GM19193 (cell line): ENCODE measurements around the gene UNC13A.

ENCODE experiments used
- POLR2A ChIP-seq: IDR thresholded peaks from 4 replicates; pipeline ENCODE4 v1.6.1; 2011; ENCODE audit not compliant: insufficient read depth, insufficient read length; ENCODE audit errors: extremely low read depth

Gene UNC13A

GRCh38 chr19:17655751-17656472 lies 32.2 kb downstream of the UNC13A start:
- no peak for TF ChIP-seq POLR2A

GRCh38 chr19:17654993-17655392 lies 33.2 kb downstream of the UNC13A start:
- TF ChIP-seq POLR2A: no peak

- TF ChIP-seq POLR2A: no peak
These were observed 35.5 kb downstream of the UNC13A start for GRCh38 chr19:17652627-17653026.

GRCh38 chr19:17648786-17649185 lies 39.4 kb downstream of the UNC13A start:
- TF ChIP-seq POLR2A: no peak

GRCh38 chr19:17648097-17648660 lies 40.0 kb downstream of the UNC13A start:
- no peak for TF ChIP-seq POLR2A

GRCh38 chr19:17647071-17648020 lies 40.8 kb downstream of the UNC13A start:
- no peak for TF ChIP-seq POLR2A

GRCh38 chr19:17646441-17646840 lies 41.7 kb downstream of the UNC13A start:
- no peak for TF ChIP-seq POLR2A

- TF ChIP-seq POLR2A: no peak
These were observed 42.7 kb downstream of the UNC13A start for GRCh38 chr19:17645339-17645963.

GRCh38 chr19:17642656-17643055 lies 45.5 kb downstream of the UNC13A start:
- TF ChIP-seq POLR2A: no peak

- TF ChIP-seq POLR2A: no peak
These were observed 46.3 kb downstream of the UNC13A start for GRCh38 chr19:17641846-17642245.

- no peak for TF ChIP-seq POLR2A
These were observed 47.0 kb downstream of the UNC13A start for GRCh38 chr19:17641181-17641580.

- TF ChIP-seq POLR2A: no peak
These were observed 54.5 kb downstream of the UNC13A start for GRCh38 chr19:17633700-17634099.

GRCh38 chr19:17632577-17632976 lies 55.6 kb downstream of the UNC13A start:
- TF ChIP-seq POLR2A: no peak

- TF ChIP-seq POLR2A: no peak
These were observed 58.4 kb downstream of the UNC13A start for GRCh38 chr19:17629760-17630159.

GRCh38 chr19:17627921-17628320 lies 60.2 kb downstream of the UNC13A start:
- no peak for TF ChIP-seq POLR2A

- no peak for TF ChIP-seq POLR2A
These were observed 61.0 kb downstream of the UNC13A start for GRCh38 chr19:17627161-17627560.

GRCh38 chr19:17626456-17627015 lies 61.6 kb downstream of the UNC13A start:
- no peak for TF ChIP-seq POLR2A
